COLO668 (cell line): ENCODE measurements around the gene STH.
A peak's percentile ranks its signal among the peaks of the same experiment; 100 is the strongest.

ENCODE experiments used
- DNase-seq: peaks from one replicate; lab custom pipeline; 2025; ENCODE audit not compliant: unreplicated experiment; lab: John Stamatoyannopoulos, UW

STH gene

GRCh38 chr17:46025060-46025459, 26.0 kb downstream of the STH start:
- no peak for DNase-seq

- DNase-seq, result no peak
Measured at GRCh38 chr17:46025510-46026165, 26.6 kb downstream of the STH start.

GRCh38 chr17:46026166-46027047, 27.4 kb downstream of the STH start:
- DNase-seq, result no peak

- no peak for DNase-seq
Measured at GRCh38 chr17:46027048-46027975, 28.3 kb downstream of the STH start.

GRCh38 chr17:46027976-46028325, 28.9 kb downstream of the STH start:
- DNase-seq, result no peak

- DNase-seq, result no peak
Measured at GRCh38 chr17:46028374-46028773, 29.3 kb downstream of the STH start.

GRCh38 chr17:46028981-46029565, 30.0 kb downstream of the STH start:
- DNase-seq, result no peak

- DNase-seq, result no peak
Measured at GRCh38 chr17:46029627-46030026, 30.6 kb downstream of the STH start.

- no peak for DNase-seq
Measured at GRCh38 chr17:46030752-46031151, 31.7 kb downstream of the STH start.

GRCh38 chr17:46031440-46031839, 32.4 kb downstream of the STH start:
- no peak for DNase-seq

- DNase-seq, result no peak
Measured at GRCh38 chr17:46031920-46032319, 32.9 kb downstream of the STH start.

- no peak for DNase-seq
Measured at GRCh38 chr17:46032909-46033308, 33.9 kb downstream of the STH start.

- DNase-seq, result no peak
Measured at GRCh38 chr17:46033392-46033791, 34.3 kb downstream of the STH start.

- DNase-seq, result peak; percentile 10
Measured at GRCh38 chr17:46035112-46035818, 36.2 kb downstream of the STH start.

- no peak for DNase-seq
Measured at GRCh38 chr17:46036491-46036890, 37.4 kb downstream of the STH start.

- no peak for DNase-seq
Measured at GRCh38 chr17:46037722-46038255, 38.7 kb downstream of the STH start.

GRCh38 chr17:46038414-46038813, 39.4 kb downstream of the STH start:
- DNase-seq, result no peak

GRCh38 chr17:46038937-46039336, 39.9 kb downstream of the STH start:
- no peak for DNase-seq

- DNase-seq, result no peak
Measured at GRCh38 chr17:46039592-46040186, 40.6 kb downstream of the STH start.

GRCh38 chr17:46042246-46042645, 43.2 kb downstream of the STH start:
- DNase-seq, result no peak
